Caco-2 (cell line): ENCODE measurements around the gene FGF12. TPM values are rescaled to one million over a fixed set of nuclear protein-coding genes. Genes with fewer than 3 reads are reported as not detected.

Experiments used
- BruUV-seq: library from RNA; stranded (reverse); fragments of 400-500 nt; replicated peaks from 2 replicates; lab custom pipeline; 2021; lab: Mats Ljungman, UMichigan
- CTCF ChIA-PET: fragments of 300-600 bp; sonication (Branson Sonifier 250); formaldehyde crosslinking; loops from one replicate; lab custom pipeline; 2022; ENCODE audit warnings: antibody characterized with exemption; lab: Charles Lee
- POLR2A ChIA-PET: fragments of 300-600 bp; sonication (Branson Sonifier 250); formaldehyde crosslinking; loops from one replicate; lab custom pipeline; 2022; ENCODE audit warnings: antibody characterized with exemption; lab: Charles Lee
- DNase-seq, 2 experiments: peaks; one replicate each; pipeline versions ENCODE4 v3.0.0 to v3.0.0-alpha.2; 2020 to 2022
- H3K27me3 ChIP-seq: replicated peaks from 2 replicates; pipeline ENCODE4 v1.6.0; 2011; ENCODE audit warnings: low read length; ENCODE audit not compliant: control insufficient read depth, insufficient read depth
- H3K36me3 ChIP-seq: 2 replicates; pipeline ENCODE4 v1.5.1; 2011; ENCODE audit warnings: low read length; ENCODE audit not compliant: control insufficient read depth, insufficient read depth
- H3K4me1 ChIP-seq: fragments of 250-450 bp; sonication (Bioruptor Pico); 2 replicates; pipeline ENCODE4 v1.5.1; 2020; ENCODE audit warnings: mild to moderate bottlenecking
- H3K4me3 ChIP-seq: 2 replicates; pipeline ENCODE4 v1.5.1; 2011; ENCODE audit warnings: low read depth, mild to moderate bottlenecking, control low read depth, low read length
- H3K9me3 ChIP-seq: fragments of 250-450 bp; sonication (Bioruptor Pico); 2 replicates; pipeline ENCODE4 v1.5.1; 2020; ENCODE audit warnings: mild to moderate bottlenecking, moderate library complexity
- H3K27ac Mint-ChIP-seq: one replicate; pipeline ENCODE4 v1.8.0; 2022; ENCODE audit warnings: mixed read lengths; ENCODE audit not compliant: unreplicated experiment
- H3K27me3 Mint-ChIP-seq: one replicate; pipeline ENCODE4 v1.8.0; 2022; ENCODE audit warnings: mixed read lengths; ENCODE audit not compliant: insufficient read depth, unreplicated experiment
- H3K36me3 Mint-ChIP-seq: one replicate; pipeline ENCODE4 v1.8.0; 2022; ENCODE audit warnings: mild to moderate bottlenecking, mixed read lengths; ENCODE audit not compliant: insufficient read depth, unreplicated experiment
- H3K4me1 Mint-ChIP-seq: one replicate; pipeline ENCODE4 v1.8.0; 2022; ENCODE audit warnings: low read depth, mixed read lengths; ENCODE audit not compliant: unreplicated experiment
- H3K4me3 Mint-ChIP-seq: one replicate; pipeline ENCODE4 v1.8.0; 2022; ENCODE audit warnings: mild to moderate bottlenecking, moderate library complexity, mixed read lengths; ENCODE audit not compliant: unreplicated experiment
- H3K9me3 Mint-ChIP-seq: one replicate; pipeline ENCODE4 v1.8.0; 2022; ENCODE audit warnings: mixed read lengths; ENCODE audit not compliant: unreplicated experiment
- CTCF ChIP-seq, 2 experiments: fragments of 200-600 bp in 1 of 2; IDR thresholded peaks; 1 replicate in 1 of 2; 2 replicates in 1 of 2; pipeline versions ENCODE4 v1.5.1 to v1.8.0; 2011 to 2022; ENCODE audit warnings: antibody characterized with exemption in 1 of 2, control low read depth in 1 of 2, inconsistent platforms in 1 of 2, low read depth in 1 of 2, low read length in 1 of 2, mild to moderate bottlenecking in 1 of 2, moderate library complexity in 1 of 2; ENCODE audit not compliant: insufficient read depth in 1 of 2, severe bottlenecking in 1 of 2, unreplicated experiment in 1 of 2
- intact Hi-C: fragments of 100-400 bp; cut with micrococcal nuclease; formaldehyde crosslinking; loops from one replicate; pipeline ENCODE4 v1.10.0; 2022; ENCODE audit not compliant: unreplicated experiment
- total RNA-seq: library from RNA; stranded (reverse); gene quantifications from 2 replicates; pipeline ENCODE4 v1.2.3, GENCODE V29; 2022

Gene FGF12
- total RNA-seq, 1 experiment from 2014 or later, result 0.41 TPM

- Mint-ChIP-seq H3K4me3 (no peak overlapping the region), H3K27ac (no peak overlapping the region), H3K9me3 (no peaks in the 10 kb centered on the region), H3K36me3 (no peaks in the 10 kb centered on the region), H3K27me3 (no peaks in the 10 kb centered on the region), H3K4me1 (no peaks in the 10 kb centered on the region)
- no TSS peak for BruUV-seq
- Histone ChIP-seq H3K4me3 (no peak overlapping the region), H3K4me1 (peaks cover 11% of the 10 kb centered on the region), H3K27me3 (no peaks in the 10 kb centered on the region), H3K9me3 (no peaks in the 10 kb centered on the region), H3K36me3 (no peaks in the 10 kb centered on the region)
- ChIA-PET CTCF (no interaction called here), POLR2A (no interaction called here)
- no peak for TF ChIP-seq CTCF (IDR thresholded peaks at IDR 0.05; ENCODE audit: insufficient read depth in 1 of 2, low read depth in 1 of 2, low read length in 1 of 2, severe bottlenecking in 1 of 2, unreplicated experiment in 1 of 2)
- DNase-seq, result no peak
- intact Hi-C loops, result no loop called here
Observed at GRCh38 chr3:192273697-192274010, 453.7 kb downstream of the FGF12 start.

GRCh38 chr3:192273001-192273696 is 454.2 kb downstream of the FGF12 start:
- H3K27me3 ChIP-seq, result no peaks in the 10 kb centered on the region
- no peak overlapping the region for H3K4me3 ChIP-seq
- no peaks in the 10 kb centered on the region for H3K9me3 Mint-ChIP-seq
- no peaks in the 10 kb centered on the region for H3K36me3 ChIP-seq
- no peak for DNase-seq
- POLR2A ChIA-PET, result no interaction called here
- H3K27ac Mint-ChIP-seq, result no peak overlapping the region
- H3K36me3 Mint-ChIP-seq, result no peaks in the 10 kb centered on the region
- intact Hi-C loops, result no loop called here
- H3K4me1 ChIP-seq, result peaks cover 11% of the 10 kb centered on the region
- BruUV-seq, result no TSS peak
- H3K4me1 Mint-ChIP-seq, result no peaks in the 10 kb centered on the region
- no peak for TF ChIP-seq CTCF (IDR thresholded peaks at IDR 0.05; ENCODE audit: insufficient read depth in 1 of 2, low read depth in 1 of 2, low read length in 1 of 2, severe bottlenecking in 1 of 2, unreplicated experiment in 1 of 2)
- H3K27me3 Mint-ChIP-seq, result no peaks in the 10 kb centered on the region
- H3K9me3 ChIP-seq, result no peaks in the 10 kb centered on the region
- CTCF ChIA-PET, result no interaction called here
- no peak overlapping the region for H3K4me3 Mint-ChIP-seq

GRCh38 chr3:192262001-192262400 is 465.3 kb downstream of the FGF12 start:
- Mint-ChIP-seq H3K4me1 (peaks cover 24% of the 10 kb centered on the region), H3K36me3 (no peaks in the 10 kb centered on the region), H3K9me3 (no peaks in the 10 kb centered on the region), H3K27me3 (no peaks in the 10 kb centered on the region), H3K4me3 (no peak overlapping the region), H3K27ac (no peak overlapping the region)
- intact Hi-C loops, result no loop called here
- no peak for DNase-seq
- H3K9me3 ChIP-seq, result no peaks in the 10 kb centered on the region
- no peaks in the 10 kb centered on the region for H3K36me3 ChIP-seq
- TF ChIP-seq CTCF (IDR thresholded peaks at IDR 0.05; ENCODE audit: insufficient read depth in 1 of 2, low read depth in 1 of 2, low read length in 1 of 2, severe bottlenecking in 1 of 2, unreplicated experiment in 1 of 2), result no peak
- ChIA-PET CTCF (no interaction called here), POLR2A (no interaction called here)
- H3K27me3 ChIP-seq, result no peaks in the 10 kb centered on the region
- peaks cover 12% of the 10 kb centered on the region for H3K4me1 ChIP-seq
- no TSS peak for BruUV-seq
- H3K4me3 ChIP-seq, result no peak overlapping the region
